Measurements from ENCODE around the gene TARS3. TPM values are rescaled to one million over a fixed set of nuclear protein-coding genes. Genes with fewer than 3 reads are reported as not detected.
A peak's percentile ranks its signal among the peaks of the same experiment; 100 is the strongest.

The TARS3 gene
- total RNA-seq, 1 experiment from 2014 or later, result 14.1 TPM

DNA sequence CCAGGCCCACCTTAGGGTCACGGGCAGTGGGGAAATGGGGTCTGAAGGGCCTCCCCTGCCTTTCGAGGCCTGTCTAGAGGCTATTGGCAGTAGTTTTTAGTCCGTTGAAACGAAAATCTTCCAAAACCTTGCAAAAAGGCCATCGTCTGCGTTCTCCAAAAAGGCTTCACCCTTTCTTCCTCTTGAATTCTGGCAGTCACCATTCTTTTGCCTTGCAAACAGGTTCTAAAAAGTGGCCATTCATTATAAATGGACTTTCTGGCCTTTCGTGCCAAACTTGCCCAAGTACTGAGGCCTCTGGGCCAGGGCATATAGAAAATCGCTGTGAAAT, 367 bp upstream of the TARS3 start:
- no peak overlapping the region for H2BK120ac ChIP-seq (ENCODE audit: low read depth, low read length, poor library complexity, severe bottlenecking)
- H3K79me1 ChIP-seq (ENCODE audit: insufficient read depth, low read depth, low read length, poor library complexity, severe bottlenecking), result no peaks in the 10 kb centered on the region
- no peak overlapping the region for H3K23ac ChIP-seq (ENCODE audit: insufficient read length, low read depth, low read length)
- Mint-ChIP-seq H3K36me3 (ENCODE audit: insufficient read depth in 1 of 3, low read depth in 3 of 3) (peaks cover 5 to 22% (median 18%) of the 10 kb centered on the region in 3 experiments; a peak in 6 of 7 replicates), H3K4me1 (peaks cover 7 to 11% of the 10 kb centered on the region in 2 experiments; a peak in 3 of 4 replicates), H3K27me3 (ENCODE audit: low read depth) (no peaks in the 10 kb centered on the region), H3K27ac (no peak overlapping the region; a peak in 1 of 7 replicates), H3K4me3 (peak overlapping the region; percentile 46 to 69; a peak in 4 of 5 replicates), H3K9me3 (no peaks in the 10 kb centered on the region)
- no peak overlapping the region for H2BK12ac ChIP-seq (ENCODE audit: insufficient read length, low read depth, low read length)
- no peaks in the 10 kb centered on the region for H3K4me1 ChIP-seq (ENCODE audit: insufficient read depth, low read length)
- H2BK20ac ChIP-seq (ENCODE audit: low read depth, low read length, poor library complexity, severe bottlenecking), result no peak overlapping the region
- H3K27ac ChIP-seq (ENCODE audit: insufficient read length, low read depth, low read length), result no peak overlapping the region
- H3K9me3 ChIP-seq (ENCODE audit: control insufficient read depth, low read depth, low read length), result no peaks in the 10 kb centered on the region
- no peak overlapping the region for H2BK15ac ChIP-seq (ENCODE audit: low read depth, low read length)
- no peak overlapping the region for H2AK5ac ChIP-seq (ENCODE audit: insufficient read length, low read length)
- no peak overlapping the region for H3K14ac ChIP-seq (ENCODE audit: insufficient read depth, low read length)
- no CpG with 5 or more reads among the region's 8 CpGs for WGBS (ENCODE audit: extremely low coverage, insufficient read length, low lambda C conversion rate)
- H3K27me3 ChIP-seq (ENCODE audit: insufficient read depth, low read length), result no peaks in the 10 kb centered on the region
- H3K18ac ChIP-seq (ENCODE audit: insufficient read length, low read depth, low read length), result no peak overlapping the region
- no peak overlapping the region for H2AFZ ChIP-seq (ENCODE audit: low read length)
- H4K5ac ChIP-seq (ENCODE audit: insufficient read length, low read depth, low read length), result no peak overlapping the region
- H4K8ac ChIP-seq (replicated peaks; ENCODE audit: insufficient read length, low read depth, low read length), result no peak overlapping the region
- no peak overlapping the region for H3K56ac ChIP-seq (ENCODE audit: insufficient read length, low read depth, low read length)
- no peaks in the 10 kb centered on the region for H3K79me2 ChIP-seq (ENCODE audit: insufficient read depth, low read length)
- H3K9ac ChIP-seq (ENCODE audit: extremely low read depth, insufficient read length, low read length), result no peak overlapping the region
- DNase-seq, result no peak
- H3K23me2 ChIP-seq (ENCODE audit: insufficient read length, low read depth, low read length, poor library complexity, severe bottlenecking), result peaks cover 6% of the 10 kb centered on the region
- no peak overlapping the region for H2BK5ac ChIP-seq (ENCODE audit: insufficient read length, low read length)
- no peaks in the 10 kb centered on the region for H4K20me1 ChIP-seq (ENCODE audit: control insufficient read depth, insufficient read depth, insufficient read length)
- H3K4ac ChIP-seq (ENCODE audit: low read depth, low read length), result no peak overlapping the region
- no peak overlapping the region for H4K91ac ChIP-seq (ENCODE audit: insufficient read length, low read depth, low read length)
- no peak overlapping the region for H3T11ph ChIP-seq (ENCODE audit: low read length)
- TF ChIP-seq, protein P1, sequence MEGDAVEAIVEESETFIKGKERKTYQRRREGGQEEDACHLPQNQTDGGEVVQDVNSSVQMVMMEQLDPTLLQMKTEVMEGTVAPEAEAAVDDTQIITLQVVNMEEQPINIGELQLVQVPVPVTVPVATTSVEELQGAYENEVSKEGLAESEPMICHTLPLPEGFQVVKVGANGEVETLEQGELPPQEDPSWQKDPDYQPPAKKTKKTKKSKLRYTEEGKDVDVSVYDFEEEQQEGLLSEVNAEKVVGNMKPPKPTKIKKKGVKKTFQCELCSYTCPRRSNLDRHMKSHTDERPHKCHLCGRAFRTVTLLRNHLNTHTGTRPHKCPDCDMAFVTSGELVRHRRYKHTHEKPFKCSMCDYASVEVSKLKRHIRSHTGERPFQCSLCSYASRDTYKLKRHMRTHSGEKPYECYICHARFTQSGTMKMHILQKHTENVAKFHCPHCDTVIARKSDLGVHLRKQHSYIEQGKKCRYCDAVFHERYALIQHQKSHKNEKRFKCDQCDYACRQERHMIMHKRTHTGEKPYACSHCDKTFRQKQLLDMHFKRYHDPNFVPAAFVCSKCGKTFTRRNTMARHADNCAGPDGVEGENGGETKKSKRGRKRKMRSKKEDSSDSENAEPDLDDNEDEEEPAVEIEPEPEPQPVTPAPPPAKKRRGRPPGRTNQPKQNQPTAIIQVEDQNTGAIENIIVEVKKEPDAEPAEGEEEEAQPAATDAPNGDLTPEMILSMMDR (conservative IDR thresholded peaks at IDR 0.05), result no peak
- H3K4me2 ChIP-seq (ENCODE audit: insufficient read depth, insufficient read length, low read length), result no peak overlapping the region
